GM19463 (cell line): ENCODE measurements around the gene ECHS1.

ENCODE experiments used
- ATAC-seq: cut with Tn5 transposase; IDR thresholded peaks from one replicate; pipeline ENCODE4 v1.9.1; 2021; ENCODE audit warnings: mild to moderate bottlenecking, moderate library complexity; ENCODE audit not compliant: unreplicated experiment

ECHS1 gene

GRCh38 chr10:133347710-133348517, 25.2 kb downstream of the ECHS1 start:
- no peak for ATAC-seq

DNA sequence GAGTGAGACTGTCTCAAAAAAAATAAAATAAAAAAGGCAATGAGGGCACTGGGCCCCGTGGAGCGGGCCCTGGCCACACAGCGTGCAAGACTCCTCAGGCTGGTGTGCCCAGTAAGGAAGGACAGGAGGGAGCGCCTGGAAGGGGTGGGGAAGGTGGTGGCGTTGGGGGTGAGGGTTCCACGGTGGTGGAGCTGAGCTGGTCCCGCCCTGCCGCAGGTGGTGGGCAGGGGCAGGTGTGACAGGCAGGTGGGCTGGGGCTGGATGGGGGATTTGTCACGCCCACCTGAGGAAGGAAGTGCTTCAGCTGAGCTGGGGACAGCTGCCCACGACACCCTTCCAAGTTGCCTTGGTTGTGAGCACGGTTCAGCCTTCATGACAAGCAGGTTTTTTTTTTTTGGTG, 26.7 kb downstream of the ECHS1 start:
- no peak for ATAC-seq

- ATAC-seq = no peak
These were observed 28.9 kb downstream of the ECHS1 start for GRCh38 chr10:133344236-133344635.

GRCh38 chr10:133343558-133343957, 29.6 kb downstream of the ECHS1 start:
- no peak for ATAC-seq

- ATAC-seq = no peak
These were observed 30.2 kb downstream of the ECHS1 start for GRCh38 chr10:133342942-133343341.

DNA sequence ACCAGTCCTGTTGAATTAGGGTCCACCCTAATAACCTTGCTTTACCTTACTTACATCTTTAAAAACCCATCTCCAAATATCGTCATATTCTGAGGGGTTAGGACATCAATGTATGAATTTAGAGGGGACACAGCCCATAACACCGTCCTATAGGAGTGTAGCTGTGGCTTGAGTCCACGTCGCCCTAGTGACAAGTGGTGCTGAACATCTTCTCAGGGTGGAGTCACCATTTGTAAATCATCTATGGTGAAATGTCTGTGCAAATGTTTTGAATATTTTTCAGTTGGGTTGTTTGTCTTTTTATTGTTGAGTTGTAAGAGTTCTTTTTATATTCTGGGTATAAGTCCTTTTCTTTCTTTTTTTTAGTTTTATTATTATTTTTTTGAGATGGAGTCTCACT, 31.2 kb downstream of the ECHS1 start:
- no peak for ATAC-seq

DNA sequence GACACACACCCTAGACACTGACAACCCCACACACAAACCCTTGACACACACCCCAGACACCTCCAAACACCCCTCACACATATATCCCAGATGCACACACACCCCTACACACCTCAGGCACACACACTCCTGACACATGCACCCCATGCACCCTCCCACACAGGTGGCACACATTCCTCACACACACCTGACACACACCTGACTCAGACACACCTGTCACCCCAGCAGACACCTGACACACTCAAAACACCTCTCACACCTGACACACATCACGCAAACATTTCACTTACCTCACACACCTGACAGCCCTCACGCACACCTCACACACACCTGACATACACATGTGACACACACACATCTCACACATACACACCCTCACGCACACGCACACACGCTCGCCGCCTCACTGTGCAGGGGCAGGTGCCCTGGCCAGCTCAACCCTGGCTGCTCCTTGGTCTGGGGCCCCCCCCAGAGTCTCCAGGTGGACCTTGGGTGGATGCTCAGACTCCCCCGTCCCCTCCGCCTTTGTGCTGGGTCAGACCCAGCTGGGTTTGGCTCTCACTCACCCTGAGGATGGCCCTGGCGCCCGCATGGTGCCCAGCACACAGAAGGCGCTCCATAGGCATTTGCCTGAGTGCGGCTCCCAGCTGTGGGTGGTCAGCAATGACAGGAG, 33.3 kb downstream of the ECHS1 start:
- ATAC-seq = no peak

GRCh38 chr10:133338080-133339071, 34.8 kb downstream of the ECHS1 start:
- no peak for ATAC-seq

GRCh38 chr10:133337370-133337725, 35.8 kb downstream of the ECHS1 start:
- no peak for ATAC-seq

GRCh38 chr10:133336577-133337369, 36.4 kb downstream of the ECHS1 start, which contains the start of gene CALY:
Gene CALY, minus strand, starts transcription at chr10:133336896. Its CDS starts 7,907 bp downstream, at chr10:133328989.
- no peak for ATAC-seq

DNA sequence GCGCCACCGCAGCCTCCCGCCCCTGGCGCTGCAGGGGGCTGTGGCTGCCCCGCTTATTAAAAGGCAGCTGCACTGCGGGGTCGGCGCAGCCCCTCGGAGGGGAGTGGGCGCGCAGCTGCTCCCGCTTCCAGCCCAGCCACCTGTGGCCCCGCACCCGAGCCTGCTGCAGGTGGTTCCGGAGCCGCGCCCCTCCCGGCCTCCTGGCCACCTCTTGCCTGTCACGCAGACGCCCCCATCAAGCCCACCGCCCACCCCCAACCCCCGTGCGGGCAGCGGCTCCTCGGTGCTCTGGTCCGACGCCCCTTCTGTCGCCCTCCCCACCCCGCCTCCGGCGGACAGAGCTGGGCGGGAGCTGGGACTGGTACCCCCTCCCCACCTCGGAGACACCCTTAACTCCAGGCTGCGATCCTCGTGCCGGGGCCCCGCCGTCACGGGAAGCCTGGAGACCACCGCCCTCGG, 37.0 kb downstream of the ECHS1 start:
- ATAC-seq = no peak

GRCh38 chr10:133335246-133336117, 37.7 kb downstream of the ECHS1 start:
- ATAC-seq = no peak

DNA sequence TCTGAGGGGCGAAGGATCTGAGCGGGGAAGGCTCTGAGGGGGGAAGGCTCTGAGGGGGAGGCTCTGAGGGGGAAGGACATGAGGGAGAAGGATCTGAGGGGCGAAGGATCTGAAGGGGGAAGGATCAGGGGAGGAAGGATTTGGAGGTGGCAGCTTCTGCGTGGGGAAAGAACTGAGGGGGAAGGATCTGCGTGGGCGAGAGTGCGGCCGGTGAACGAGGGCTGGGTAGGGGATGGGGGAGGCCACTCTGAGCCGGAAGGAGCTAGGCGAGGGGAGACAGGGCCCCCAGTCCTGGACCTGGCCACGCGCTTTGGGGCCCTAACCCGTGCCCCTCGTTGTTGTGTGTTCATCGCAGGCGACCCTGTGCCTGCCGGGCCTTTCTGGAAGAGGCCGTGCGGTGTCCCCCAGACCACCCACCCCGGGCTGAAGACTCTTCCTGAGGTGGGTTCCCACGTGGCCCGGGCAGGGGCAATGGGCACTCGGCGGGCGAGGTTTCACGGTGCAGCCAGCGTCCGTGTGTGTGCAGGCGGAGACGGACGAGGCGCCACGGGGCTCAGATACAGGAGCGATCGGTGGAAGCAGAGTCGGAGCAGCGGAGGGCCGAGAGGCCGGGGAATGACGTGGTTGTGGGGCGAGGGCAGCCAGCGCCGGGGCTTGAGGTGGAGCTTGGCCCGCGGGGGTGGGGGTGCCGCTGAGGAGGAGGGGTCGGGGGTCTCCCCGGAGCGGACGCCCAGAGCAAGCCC, 38.5 kb downstream of the ECHS1 start:
- no peak for ATAC-seq

- ATAC-seq = no peak
These were observed 40.0 kb downstream of the ECHS1 start for GRCh38 chr10:133332936-133333699.

GRCh38 chr10:133329491-133330202, 43.5 kb downstream of the ECHS1 start:
- peak; percentile 88 for ATAC-seq

DNA sequence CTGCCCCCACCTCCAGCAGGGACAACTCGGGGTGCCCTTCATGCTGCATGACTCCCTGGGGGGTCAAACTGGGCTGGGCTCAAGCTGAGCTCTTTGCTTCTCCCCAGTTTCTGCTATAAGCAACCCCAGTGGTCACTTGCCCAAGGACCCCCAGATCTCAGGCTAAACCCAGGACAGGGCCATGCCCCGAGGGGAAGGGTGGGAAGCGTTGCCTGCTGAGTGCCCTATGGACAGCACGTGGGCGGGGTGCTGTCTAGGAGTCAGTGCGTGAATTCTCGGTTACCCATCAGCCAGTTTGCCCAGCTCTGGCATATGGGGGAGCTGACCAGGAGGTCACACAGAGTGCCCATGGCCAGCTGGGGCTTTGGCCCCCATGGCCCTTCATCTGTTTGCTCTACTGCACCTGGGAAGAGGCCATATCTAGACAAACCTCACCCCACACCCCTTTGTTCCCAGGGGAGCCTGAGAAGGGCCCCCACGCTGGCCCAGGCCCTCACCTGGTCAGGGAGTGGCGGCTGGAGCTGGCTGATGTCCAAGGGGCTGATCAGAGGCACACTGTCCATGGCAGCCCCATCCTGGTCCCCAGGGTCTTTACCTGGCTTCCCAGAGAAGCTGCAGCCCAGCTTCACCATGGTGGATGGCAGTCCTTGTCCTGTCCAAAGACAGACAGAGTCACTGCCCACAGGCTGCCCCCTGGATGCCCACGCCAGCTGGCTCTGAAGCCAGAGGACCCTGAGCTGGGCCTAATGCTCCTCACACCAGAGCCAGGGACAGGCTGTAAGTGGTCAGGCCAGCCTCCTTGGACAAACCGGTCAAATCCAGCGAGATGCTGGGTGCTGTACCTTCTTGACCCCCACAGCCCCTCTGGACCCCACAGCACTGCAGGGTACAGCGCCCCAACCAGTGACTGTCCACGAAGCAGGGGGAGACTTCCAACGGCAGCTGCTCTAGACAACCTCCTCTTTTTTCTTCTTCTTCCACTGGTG, 44.5 kb downstream of the ECHS1 start:
- ATAC-seq = no peak
